BLaER1 (cell line): ENCODE data around the gene ATF3.
A peak's percentile ranks its signal among the peaks of the same experiment; 100 is the strongest.

Experiments
- H3K27ac ChIP-seq: shearing (Covaris generic); formaldehyde crosslinking; 2 replicates; pipeline ENCODE4 v1.8.1; 2022
- H3K27me3 ChIP-seq: shearing (Covaris generic); formaldehyde crosslinking; 2 replicates; pipeline ENCODE4 v1.8.1; 2022
- H3K36me3 ChIP-seq: shearing (Covaris generic); formaldehyde crosslinking; 2 replicates; pipeline ENCODE4 v1.8.1; 2022
- H3K4me1 ChIP-seq: shearing (Covaris generic); formaldehyde crosslinking; 2 replicates; pipeline ENCODE4 v1.8.1; 2022
- H3K4me2 ChIP-seq: shearing (Covaris generic); formaldehyde crosslinking; 2 replicates; pipeline ENCODE4 v1.8.1; 2022
- H3K4me3 ChIP-seq: shearing (Covaris generic); formaldehyde crosslinking; 2 replicates; pipeline ENCODE4 v1.8.1; 2022
- H3K9ac ChIP-seq: shearing (Covaris generic); formaldehyde crosslinking; 2 replicates; pipeline ENCODE4 v1.8.1; 2022
- H3K9me3 ChIP-seq: shearing (Covaris generic); formaldehyde crosslinking; 2 replicates; pipeline ENCODE4 v1.8.1; 2022
- H4K20me1 ChIP-seq: shearing (Covaris generic); formaldehyde crosslinking; 2 replicates; pipeline ENCODE4 v1.8.1; 2022
- Cebpa-rat ChIP-seq: shearing (Covaris generic); IDR thresholded peaks from 2 replicates; pipeline ENCODE4 v1.8.1; 2022

Gene ATF3

GRCh38 chr1:212586206-212587015 is 22.1 kb upstream of the ATF3 start:
- Histone ChIP-seq H3K9ac (no peak overlapping the region), H3K4me3 (no peak overlapping the region), H3K27ac (no peak overlapping the region), H3K27me3 (no peaks in the 10 kb centered on the region), H3K4me2 (peak overlapping the region; percentile 19; the same call in 1 of the 2 replicates), H3K9me3 (no peaks in the 10 kb centered on the region), H3K4me1 (peaks cover 5% of the 10 kb centered on the region; the same call in 1 of the 2 replicates), H3K36me3 (no peaks in the 10 kb centered on the region), H4K20me1 (no peaks in the 10 kb centered on the region)
- TF ChIP-seq Cebpa-rat = no peak

DNA sequence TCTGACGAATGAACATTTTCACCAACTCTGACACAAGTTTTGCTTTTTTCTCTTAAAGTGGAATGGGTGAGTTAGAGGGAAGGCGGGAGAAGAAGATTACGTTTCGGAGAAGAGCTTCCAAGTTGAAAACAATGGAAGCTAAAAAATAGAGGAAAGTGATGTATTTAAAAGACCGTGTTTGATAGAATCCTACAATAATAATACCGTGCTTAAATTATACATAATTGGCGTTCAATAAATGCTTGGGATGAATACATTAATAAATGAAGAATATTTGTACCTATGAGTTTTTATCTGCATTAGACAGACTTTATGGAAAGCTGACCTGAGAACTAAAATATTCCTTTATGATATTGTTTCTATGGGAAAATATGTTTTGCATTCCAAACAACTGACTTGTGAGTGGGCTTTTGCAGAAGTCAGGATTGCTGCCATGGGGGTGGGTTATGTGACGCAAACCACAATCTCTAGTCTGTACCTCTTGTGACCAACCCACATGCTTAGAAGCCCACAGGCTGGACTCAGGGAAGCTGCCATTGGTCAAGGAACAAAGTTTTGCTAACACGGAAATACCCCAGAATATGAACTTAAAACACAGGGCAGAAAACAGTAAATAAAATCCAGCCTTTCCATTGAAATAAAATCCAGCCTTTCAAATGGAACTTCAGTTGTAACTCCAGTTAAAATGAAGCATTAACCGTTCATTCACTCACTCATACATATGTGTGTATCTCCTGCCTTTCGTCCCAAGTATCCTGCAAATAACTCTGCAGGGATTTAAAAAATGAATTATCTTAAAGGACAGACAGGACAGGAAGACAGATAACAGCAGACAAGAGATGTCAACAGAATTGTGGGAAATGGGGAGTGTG is 21.3 kb upstream of the ATF3 start:
- Histone ChIP-seq H3K4me3 (no peak overlapping the region), H3K4me1 (peaks cover 5% of the 10 kb centered on the region; the same call in 1 of the 2 replicates), H3K27me3 (no peaks in the 10 kb centered on the region), H3K36me3 (no peaks in the 10 kb centered on the region), H4K20me1 (no peaks in the 10 kb centered on the region), H3K27ac (no peak overlapping the region), H3K4me2 (peak overlapping the region; percentile 19; the same call in 1 of the 2 replicates), H3K9ac (no peak overlapping the region), H3K9me3 (no peaks in the 10 kb centered on the region)
- no peak for TF ChIP-seq Cebpa-rat

DNA sequence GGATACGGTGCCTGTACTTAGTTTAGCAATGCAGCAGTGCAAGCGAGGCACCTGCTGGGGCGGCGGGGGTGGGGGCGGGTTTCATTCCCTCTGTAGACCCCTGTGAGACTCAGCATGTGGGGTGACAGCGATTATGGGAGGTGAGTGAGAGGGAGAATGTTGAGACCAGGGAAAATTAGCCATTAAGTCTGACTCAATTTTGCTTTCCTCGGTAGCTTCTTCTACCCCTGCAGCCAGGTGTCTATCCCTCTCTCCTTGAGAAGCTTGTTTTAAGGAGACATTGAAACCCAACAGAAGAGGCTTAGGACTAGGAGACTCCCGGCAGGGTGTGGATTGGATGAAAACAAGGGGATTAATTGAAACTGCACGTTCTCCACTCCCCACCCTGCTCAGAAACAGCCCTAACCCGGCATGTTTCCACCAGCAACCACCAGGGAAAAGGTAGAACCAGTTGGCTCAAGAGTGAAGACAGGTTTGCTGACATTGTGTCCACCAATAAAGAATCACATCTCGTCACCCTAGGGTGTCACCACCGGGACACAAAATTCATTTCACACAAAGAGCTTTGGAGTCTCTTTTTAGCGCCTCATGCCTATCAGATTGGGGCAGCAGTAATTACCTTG is 20.6 kb upstream of the ATF3 start:
- no peak overlapping the region for H3K4me2 ChIP-seq
- H3K9me3 ChIP-seq = no peaks in the 10 kb centered on the region
- no peak overlapping the region for H3K27ac ChIP-seq
- H4K20me1 ChIP-seq = no peaks in the 10 kb centered on the region
- H3K4me1 ChIP-seq = peaks cover 5% of the 10 kb centered on the region; the same call in 1 of the 2 replicates
- H3K9ac ChIP-seq = no peak overlapping the region
- TF ChIP-seq Cebpa-rat = no peak
- H3K36me3 ChIP-seq = no peaks in the 10 kb centered on the region
- no peaks in the 10 kb centered on the region for H3K27me3 ChIP-seq
- no peak overlapping the region for H3K4me3 ChIP-seq

- no peak for TF ChIP-seq Cebpa-rat
- H3K9ac ChIP-seq = no peak overlapping the region
Observed at GRCh38 chr1:212589446-212589845, 19.1 kb upstream of the ATF3 start.

DNA sequence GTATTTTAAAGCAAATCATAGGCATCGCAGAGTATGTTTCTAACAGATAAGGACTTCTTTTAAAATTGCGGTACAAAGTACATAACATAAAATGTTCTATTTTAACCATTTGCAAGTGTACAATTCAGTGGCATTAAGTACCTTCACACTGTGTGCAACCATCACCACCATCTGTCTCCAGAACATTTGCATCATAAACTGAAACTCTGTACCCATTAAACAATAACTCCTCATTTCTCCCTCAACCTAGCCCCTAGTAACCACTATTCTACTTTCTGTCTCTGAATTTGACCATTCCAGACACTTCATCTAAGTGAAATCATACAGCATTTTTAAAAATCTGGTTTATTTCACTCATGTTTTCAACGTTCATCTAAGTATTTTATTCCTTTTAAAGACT is 16.6 kb upstream of the ATF3 start:
- no peak overlapping the region for H3K9ac ChIP-seq
- no peak overlapping the region for H3K4me2 ChIP-seq
- peaks cover 16% of the 10 kb centered on the region for H3K4me1 ChIP-seq
- H3K9me3 ChIP-seq = no peaks in the 10 kb centered on the region
- no peak for TF ChIP-seq Cebpa-rat
- H4K20me1 ChIP-seq = no peaks in the 10 kb centered on the region
- H3K27me3 ChIP-seq = no peaks in the 10 kb centered on the region
- no peak overlapping the region for H3K27ac ChIP-seq
- no peak overlapping the region for H3K4me3 ChIP-seq
- no peaks in the 10 kb centered on the region for H3K36me3 ChIP-seq

More at GRCh38 chr1:212589446-212589845, 19.1 kb upstream of the ATF3 start:
- H3K4me3 ChIP-seq = no peak overlapping the region
- H3K36me3 ChIP-seq = no peaks in the 10 kb centered on the region
- H3K9me3 ChIP-seq = no peaks in the 10 kb centered on the region
- no peaks in the 10 kb centered on the region for H3K27me3 ChIP-seq
- no peaks in the 10 kb centered on the region for H4K20me1 ChIP-seq
- H3K27ac ChIP-seq = no peak overlapping the region
- peaks cover 5% of the 10 kb centered on the region; the same call in 1 of the 2 replicates for H3K4me1 ChIP-seq
- no peak overlapping the region for H3K4me2 ChIP-seq

DNA sequence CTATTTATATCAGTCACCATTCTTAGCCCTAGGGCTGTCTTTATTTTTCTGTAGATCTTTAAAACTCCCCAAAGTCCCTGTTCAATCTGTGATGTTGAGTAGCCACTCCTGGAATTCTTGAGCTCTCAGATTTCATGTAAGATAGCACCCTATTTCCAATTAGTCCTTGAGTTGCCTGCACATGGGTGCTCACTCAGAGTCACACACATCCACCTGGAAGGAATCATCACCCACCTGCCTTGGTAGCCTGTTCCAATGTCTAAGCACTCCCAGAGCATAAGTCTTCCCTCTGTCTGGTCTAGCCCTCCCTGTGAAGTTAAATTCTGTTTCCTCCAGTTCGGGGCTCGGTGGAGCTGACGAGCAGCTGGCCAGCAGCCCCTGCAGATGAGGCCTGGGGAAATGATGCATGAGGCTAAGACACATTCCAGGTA is 14.7 kb upstream of the ATF3 start:
- Histone ChIP-seq H3K36me3 (no peaks in the 10 kb centered on the region), H3K4me1 (peaks cover 16% of the 10 kb centered on the region), H3K4me3 (no peak overlapping the region), H3K4me2 (no peak overlapping the region), H4K20me1 (no peaks in the 10 kb centered on the region), H3K27ac (no peak overlapping the region), H3K9ac (no peak overlapping the region), H3K9me3 (no peaks in the 10 kb centered on the region), H3K27me3 (no peaks in the 10 kb centered on the region)
- no peak for TF ChIP-seq Cebpa-rat

DNA sequence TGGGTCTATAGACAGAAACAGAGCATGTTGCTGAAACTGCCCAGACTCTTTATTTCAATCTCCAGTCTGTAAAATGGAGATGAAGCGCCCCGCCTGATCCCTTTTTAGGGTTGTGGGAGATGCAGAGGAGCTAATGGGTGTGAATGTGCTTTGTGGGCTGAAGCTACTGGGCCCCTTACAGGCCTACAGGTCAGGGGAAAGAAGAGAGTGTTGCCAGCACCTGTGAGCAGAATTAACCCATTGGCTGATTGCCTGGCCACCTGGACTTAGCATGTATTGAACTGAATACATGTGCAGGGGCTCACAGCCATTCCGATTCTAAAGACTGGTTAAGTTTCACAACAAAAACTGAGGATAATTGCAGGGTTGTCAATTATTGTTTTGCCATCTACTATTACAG is 13.9 kb upstream of the ATF3 start:
- TF ChIP-seq Cebpa-rat = no peak
- no peak overlapping the region for H3K27ac ChIP-seq
- H3K9ac ChIP-seq = no peak overlapping the region
- H3K36me3 ChIP-seq = no peaks in the 10 kb centered on the region
- H3K27me3 ChIP-seq = no peaks in the 10 kb centered on the region
- H4K20me1 ChIP-seq = no peaks in the 10 kb centered on the region
- H3K4me1 ChIP-seq = peaks cover 16% of the 10 kb centered on the region
- no peaks in the 10 kb centered on the region for H3K9me3 ChIP-seq
- H3K4me2 ChIP-seq = no peak overlapping the region
- H3K4me3 ChIP-seq = no peak overlapping the region

GRCh38 chr1:212595229-212595628 is 13.3 kb upstream of the ATF3 start:
- no peaks in the 10 kb centered on the region for H3K27me3 ChIP-seq
- no peak overlapping the region for H3K27ac ChIP-seq
- no peaks in the 10 kb centered on the region for H3K9me3 ChIP-seq
- no peaks in the 10 kb centered on the region for H4K20me1 ChIP-seq
- H3K4me3 ChIP-seq = no peak overlapping the region
- no peak overlapping the region for H3K4me2 ChIP-seq
- H3K36me3 ChIP-seq = no peaks in the 10 kb centered on the region
- no peak for TF ChIP-seq Cebpa-rat
- H3K4me1 ChIP-seq = peaks cover 20% of the 10 kb centered on the region
- no peak overlapping the region for H3K9ac ChIP-seq

GRCh38 chr1:212595787-212596714 is 12.5 kb upstream of the ATF3 start:
- Histone ChIP-seq H3K9ac (no peak overlapping the region), H3K4me2 (peak overlapping the region; percentile 53), H3K9me3 (no peaks in the 10 kb centered on the region), H3K4me3 (no peak overlapping the region), H3K4me1 (peaks cover 21% of the 10 kb centered on the region), H3K36me3 (no peaks in the 10 kb centered on the region), H4K20me1 (no peaks in the 10 kb centered on the region), H3K27ac (peak overlapping the region; percentile 64), H3K27me3 (no peaks in the 10 kb centered on the region)
- no peak for TF ChIP-seq Cebpa-rat
